WI38 (cell line): ENCODE measurements around the gene CSRP1.

Experiments
- H3K4me3 ChIP-seq: 2 replicates; pipeline ENCODE4 v1.5.1; 2011; ENCODE audit warnings: low read depth, mild to moderate bottlenecking, control low read depth, low read length
- TF ChIP-seq, protein P1 (sequence below): IDR thresholded peaks from 2 replicates; pipeline ENCODE4 v1.5.1; 2012; ENCODE audit warnings: low read depth, mild to moderate bottlenecking, control low read depth, low read length

CSRP1 gene

DNA sequence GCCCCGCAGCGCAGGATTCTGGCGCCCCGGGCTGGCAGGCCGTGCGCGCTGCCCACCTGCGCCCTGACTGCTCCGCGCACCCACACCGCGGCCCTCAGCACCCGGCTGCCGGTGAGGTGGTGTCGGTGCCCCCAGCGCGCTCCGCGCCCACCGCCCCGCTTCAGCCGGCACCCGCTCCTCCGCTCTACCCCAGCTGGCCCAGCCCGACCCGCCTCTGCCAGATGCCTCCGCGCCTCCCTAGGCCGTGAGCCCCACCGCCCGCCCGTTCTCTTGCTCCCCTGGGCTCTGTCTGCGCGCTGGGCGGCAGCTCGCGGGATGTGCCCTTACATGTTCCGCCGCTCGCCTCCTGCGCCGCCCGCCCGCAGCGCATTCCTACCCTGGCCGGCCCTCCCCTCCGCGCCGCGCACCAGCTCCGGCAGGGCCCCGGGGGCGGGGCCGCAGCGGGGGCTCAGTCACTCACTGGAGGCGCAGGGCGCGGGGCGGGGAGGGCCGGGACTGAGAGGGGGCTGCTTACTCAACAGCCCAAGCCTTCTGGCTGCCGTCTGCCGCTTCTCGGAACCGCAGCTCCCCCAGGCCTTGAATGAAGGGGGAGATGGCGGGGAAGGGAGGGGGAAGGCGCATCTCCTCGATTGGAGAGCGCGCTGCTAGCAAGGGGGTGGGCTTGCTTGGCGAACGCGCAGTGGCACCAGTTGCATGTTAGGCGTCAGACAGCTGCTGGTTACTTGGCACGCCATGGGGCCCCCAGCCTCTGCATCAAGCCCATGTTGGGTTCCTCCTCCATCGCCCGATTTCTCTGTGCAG lies 37.9 kb downstream of the CSRP1 start, which contains the start of gene PHLDA3:
Gene PHLDA3, minus strand, starts transcription at position 345 of the 801 bp plus-strand sequence. CDS start 402 bp downstream, outside the sequence.
- H3K4me3 ChIP-seq = peak within 1 kb of the TSS; percentile 100
- TF ChIP-seq, protein P1, sequence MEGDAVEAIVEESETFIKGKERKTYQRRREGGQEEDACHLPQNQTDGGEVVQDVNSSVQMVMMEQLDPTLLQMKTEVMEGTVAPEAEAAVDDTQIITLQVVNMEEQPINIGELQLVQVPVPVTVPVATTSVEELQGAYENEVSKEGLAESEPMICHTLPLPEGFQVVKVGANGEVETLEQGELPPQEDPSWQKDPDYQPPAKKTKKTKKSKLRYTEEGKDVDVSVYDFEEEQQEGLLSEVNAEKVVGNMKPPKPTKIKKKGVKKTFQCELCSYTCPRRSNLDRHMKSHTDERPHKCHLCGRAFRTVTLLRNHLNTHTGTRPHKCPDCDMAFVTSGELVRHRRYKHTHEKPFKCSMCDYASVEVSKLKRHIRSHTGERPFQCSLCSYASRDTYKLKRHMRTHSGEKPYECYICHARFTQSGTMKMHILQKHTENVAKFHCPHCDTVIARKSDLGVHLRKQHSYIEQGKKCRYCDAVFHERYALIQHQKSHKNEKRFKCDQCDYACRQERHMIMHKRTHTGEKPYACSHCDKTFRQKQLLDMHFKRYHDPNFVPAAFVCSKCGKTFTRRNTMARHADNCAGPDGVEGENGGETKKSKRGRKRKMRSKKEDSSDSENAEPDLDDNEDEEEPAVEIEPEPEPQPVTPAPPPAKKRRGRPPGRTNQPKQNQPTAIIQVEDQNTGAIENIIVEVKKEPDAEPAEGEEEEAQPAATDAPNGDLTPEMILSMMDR = no peak

DNA sequence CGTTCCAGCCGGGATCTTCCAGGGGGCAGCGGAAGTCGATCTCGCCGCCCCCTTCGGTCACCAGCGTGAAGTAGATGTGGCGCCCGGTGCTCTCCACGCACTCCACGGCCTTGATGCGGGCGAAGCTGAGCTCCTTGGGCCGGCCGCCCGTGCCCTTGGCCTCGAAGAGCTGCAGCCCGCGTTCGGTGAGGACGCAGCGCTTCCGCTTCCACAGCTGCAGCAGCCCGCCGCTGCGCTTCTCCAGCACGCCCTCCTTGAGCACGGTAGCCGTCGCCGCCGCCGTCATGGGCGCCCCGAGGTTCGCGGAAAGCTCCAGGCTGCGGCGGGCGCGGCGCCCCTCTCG lies 38.5 kb downstream of the CSRP1 start:
- peak overlapping the region; percentile 100 for H3K4me3 ChIP-seq
- TF ChIP-seq, protein P1 = no peak

DNA sequence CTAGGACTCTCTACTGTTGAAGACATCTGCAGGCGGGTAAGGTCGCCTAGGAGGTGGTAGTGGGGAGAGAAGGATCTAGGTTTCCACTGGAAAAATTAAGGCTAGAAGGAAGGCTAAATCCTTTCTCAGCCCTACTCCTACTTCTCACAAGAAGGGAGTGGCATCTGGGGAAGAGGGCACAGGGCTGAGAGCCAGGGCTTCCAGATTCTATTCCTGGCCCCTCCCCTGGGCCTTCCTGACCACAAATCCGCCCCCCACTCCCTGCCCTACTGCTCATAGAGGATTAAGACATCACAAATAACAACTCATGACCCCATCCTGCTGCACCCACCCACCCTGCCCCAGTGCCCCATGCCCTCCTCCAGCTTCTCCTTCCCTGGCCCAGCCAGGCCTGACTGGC lies 40.4 kb downstream of the CSRP1 start:
- TF ChIP-seq, protein P1 = no peak
- H3K4me3 ChIP-seq = peak overlapping the region; percentile 100

DNA sequence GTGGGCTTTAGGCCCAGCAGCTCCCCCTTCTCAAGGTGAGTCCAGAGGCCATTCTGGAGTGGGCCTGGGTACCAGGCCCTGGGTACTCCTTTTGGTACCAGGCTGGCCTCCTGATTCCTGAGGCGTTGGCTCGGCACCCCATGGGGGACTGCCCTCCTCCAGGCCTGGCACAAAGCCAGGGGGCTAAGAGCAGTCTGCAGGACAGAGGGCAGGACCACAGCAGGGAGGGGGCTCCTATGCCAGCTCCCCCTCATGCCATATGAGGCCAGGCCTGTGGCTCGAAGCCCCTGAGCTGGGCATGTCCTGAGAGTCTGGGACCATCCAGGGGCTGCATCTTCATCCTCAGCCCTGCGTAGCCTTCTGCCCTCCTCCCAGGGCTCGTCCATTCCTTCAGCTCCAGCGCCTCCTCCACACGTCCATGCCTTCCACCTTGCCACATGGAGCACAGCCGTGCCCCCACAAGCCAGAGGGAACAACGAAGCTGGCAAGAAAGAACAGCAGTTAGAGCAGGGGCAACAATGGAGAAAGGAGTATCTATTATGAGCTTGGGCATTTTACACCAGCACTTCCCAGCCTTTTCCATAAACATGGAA lies 41.1 kb downstream of the CSRP1 start:
- TF ChIP-seq, protein P1 = no peak
- H3K4me3 ChIP-seq = peak overlapping the region; percentile 100

DNA sequence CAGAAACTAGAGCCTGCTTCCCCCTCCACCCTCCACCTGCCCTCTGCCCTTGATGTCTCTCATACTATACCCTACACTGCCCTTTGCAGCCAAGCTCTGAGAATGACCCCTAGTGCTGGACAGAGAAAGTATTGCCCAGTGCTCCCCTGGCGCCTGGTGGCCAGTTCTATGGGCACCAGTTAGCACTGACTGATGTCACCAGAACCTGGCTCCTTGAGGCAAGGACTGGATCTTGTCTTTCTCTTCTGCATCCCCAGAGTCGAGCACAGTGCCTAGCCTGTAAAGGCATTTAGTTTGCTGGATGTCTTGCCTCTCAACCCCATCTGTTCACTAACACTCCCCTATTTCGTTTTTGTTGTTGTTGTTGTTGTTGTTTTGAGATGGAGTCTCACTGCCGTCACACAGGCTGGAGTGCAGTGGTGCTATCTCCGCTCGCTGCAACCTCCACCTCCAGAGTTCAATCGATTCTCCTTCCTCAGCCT lies 43.8 kb downstream of the CSRP1 start:
- TF ChIP-seq, protein P1 = peak; percentile 28
- H3K4me3 ChIP-seq = no peak overlapping the region

DNA sequence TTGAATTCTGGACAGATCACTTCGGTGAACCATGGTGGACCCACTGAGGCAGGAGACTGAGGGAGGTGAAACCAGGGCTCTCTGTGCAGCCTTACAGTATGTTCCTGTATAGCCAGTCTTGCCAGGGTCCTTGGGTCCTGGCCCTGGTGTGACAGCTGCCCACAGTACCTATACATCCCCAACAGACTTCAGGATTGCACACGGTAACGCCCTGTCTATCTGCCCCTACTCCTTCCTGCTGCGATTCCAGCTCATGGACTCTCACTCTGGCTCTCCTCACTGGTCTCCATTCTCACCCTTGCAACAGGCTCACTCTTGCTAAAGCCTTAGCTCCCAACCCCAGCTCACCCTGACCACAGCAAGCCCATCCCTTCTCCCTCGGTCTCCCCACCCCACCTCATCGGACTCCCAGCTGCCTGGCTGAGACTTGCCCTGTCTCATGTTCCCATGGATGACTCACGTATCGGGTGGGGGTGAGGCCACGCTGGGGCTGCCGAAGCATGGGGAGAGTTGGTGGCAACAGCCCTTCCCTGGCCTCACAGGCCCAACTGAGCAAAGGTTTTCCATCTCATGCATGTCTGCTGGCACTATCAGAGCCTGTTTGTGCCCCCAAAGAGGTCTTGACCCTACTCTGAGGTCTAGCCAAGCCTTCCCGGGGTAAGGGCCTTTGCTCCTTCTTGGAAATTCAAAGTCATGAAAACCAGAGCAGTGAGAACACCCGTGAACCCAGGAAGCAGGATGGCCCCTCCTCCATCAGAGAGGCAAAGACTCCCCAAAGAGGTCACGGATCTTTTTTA lies 45.1 kb downstream of the CSRP1 start:
- TF ChIP-seq, protein P1 = no peak
- H3K4me3 ChIP-seq = peak overlapping the region; percentile 2; the same call in 1 of the 2 replicates
